ENCODE data around the gene KRTAP4-5. TPM values are rescaled to one million over a fixed set of nuclear protein-coding genes. Genes with fewer than 3 reads are reported as not detected.
"Not testable (repeated sequence)": the region's sequence is repeated elsewhere in the genome, so short reads cannot be mapped to it uniquely, and the experiment has no call there.

Gene KRTAP4-5
- total RNA-seq, 1 experiment from 2014 or later = not detected

DNA sequence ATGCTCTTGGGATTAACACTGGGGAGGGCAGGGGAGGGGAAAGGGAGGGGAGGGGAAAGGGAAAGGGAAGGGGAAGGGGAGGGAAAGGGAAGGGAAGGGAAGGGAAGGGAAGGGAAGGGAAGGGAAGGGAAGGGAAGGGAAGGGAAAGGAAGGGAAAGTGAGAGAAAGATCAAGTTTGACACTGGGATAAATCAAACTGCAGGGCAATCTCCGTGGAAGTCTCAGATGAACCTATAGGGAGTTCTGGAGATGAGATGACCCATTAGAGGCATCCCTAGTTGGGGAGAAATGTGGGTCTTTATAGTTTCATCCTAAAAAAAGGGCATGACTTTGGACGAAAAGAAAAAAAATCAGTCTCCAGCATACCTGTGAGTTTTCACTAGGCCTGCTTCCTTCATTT is 27.9 kb downstream of the KRTAP4-5 start:
- no peaks in the 10 kb centered on the region for H3K4me1 Mint-ChIP-seq (ENCODE audit: low read depth, unreplicated experiment)
- H3K27me3 ChIP-seq (replicated peaks; ENCODE audit: control insufficient read depth, insufficient read depth, low read length) = no peaks in the 10 kb centered on the region
- no peak overlapping the region for H3K4me3 ChIP-seq (ENCODE audit: low read depth, low read length)
- H3K4me1 ChIP-seq = no peaks in the 10 kb centered on the region
- no peak overlapping the region for H3K4me3 Mint-ChIP-seq (ENCODE audit: unreplicated experiment)
- H3K27me3 Mint-ChIP-seq (ENCODE audit: insufficient read depth, unreplicated experiment) = no peaks in the 10 kb centered on the region
- no TSS peak for BruUV-seq (replicated peaks)
- TF ChIP-seq, protein P1, sequence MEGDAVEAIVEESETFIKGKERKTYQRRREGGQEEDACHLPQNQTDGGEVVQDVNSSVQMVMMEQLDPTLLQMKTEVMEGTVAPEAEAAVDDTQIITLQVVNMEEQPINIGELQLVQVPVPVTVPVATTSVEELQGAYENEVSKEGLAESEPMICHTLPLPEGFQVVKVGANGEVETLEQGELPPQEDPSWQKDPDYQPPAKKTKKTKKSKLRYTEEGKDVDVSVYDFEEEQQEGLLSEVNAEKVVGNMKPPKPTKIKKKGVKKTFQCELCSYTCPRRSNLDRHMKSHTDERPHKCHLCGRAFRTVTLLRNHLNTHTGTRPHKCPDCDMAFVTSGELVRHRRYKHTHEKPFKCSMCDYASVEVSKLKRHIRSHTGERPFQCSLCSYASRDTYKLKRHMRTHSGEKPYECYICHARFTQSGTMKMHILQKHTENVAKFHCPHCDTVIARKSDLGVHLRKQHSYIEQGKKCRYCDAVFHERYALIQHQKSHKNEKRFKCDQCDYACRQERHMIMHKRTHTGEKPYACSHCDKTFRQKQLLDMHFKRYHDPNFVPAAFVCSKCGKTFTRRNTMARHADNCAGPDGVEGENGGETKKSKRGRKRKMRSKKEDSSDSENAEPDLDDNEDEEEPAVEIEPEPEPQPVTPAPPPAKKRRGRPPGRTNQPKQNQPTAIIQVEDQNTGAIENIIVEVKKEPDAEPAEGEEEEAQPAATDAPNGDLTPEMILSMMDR (IDR thresholded peaks at IDR 0.05; ENCODE audit: insufficient read depth in 1 of 2, low read depth in 1 of 2, low read length in 1 of 2, severe bottlenecking in 1 of 2, unreplicated experiment in 1 of 2) = no peak
- H3K9me3 ChIP-seq = no peaks in the 10 kb centered on the region
- H3K36me3 Mint-ChIP-seq (ENCODE audit: insufficient read depth, unreplicated experiment) = no peaks in the 10 kb centered on the region
- ChIA-PET POLR2A (no interaction called here), CTCF (no interaction called here)
- intact Hi-C loops (cut with micrococcal nuclease; ENCODE audit: unreplicated experiment) = no loop called here
- H3K9me3 Mint-ChIP-seq (ENCODE audit: unreplicated experiment) = no peaks in the 10 kb centered on the region
- no peak overlapping the region for H3K27ac Mint-ChIP-seq (ENCODE audit: unreplicated experiment)
- H3K36me3 ChIP-seq (ENCODE audit: control insufficient read depth, insufficient read depth, low read length) = no peaks in the 10 kb centered on the region
- no peak for DNase-seq

DNA sequence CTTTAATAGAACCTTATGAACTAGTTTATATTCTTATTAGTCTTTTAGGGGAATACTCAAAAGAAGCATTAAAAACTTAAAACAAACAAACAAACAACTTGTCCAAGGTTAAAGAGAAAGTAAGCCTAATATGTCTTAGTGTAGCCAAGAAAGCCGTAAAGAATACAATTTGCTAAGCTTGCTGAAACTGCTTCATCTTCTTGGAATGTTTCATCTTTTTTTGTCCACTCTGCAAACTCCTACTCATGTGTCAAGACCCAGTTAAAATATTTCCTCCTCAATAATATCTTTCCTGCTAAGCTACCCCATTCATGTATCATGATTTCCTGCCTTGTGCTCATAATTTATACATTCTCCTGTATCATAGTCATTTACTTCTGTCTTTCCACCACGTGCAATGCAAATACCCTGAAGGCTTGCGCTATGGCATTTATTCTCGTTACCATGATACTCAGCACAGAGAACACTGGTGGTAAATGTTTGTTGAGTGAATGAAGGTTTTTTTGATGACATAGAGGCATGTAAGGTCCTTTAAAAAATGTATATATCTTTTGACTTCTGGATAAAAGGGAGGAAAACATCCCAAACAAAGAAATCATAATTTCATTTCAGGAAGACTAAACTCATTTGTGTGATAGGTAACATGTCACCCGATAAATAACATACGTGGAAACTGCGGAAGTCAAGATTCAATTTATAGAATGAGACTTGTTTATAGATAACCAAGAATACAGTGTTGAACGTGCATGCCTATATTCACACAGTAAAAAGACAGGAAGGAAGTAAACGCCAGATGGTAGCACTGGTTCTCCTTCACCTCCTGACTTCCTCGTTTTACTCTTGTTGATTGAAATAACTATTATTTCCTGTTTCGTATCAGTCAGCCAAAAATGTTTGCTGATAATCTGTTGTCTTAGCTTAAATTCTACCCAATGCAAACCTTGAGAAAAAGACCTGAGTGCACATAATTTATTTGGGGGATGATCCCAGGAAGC is 29.6 kb downstream of the KRTAP4-5 start:
- H3K27me3 Mint-ChIP-seq (ENCODE audit: insufficient read depth, unreplicated experiment); POLR2A ChIA-PET; intact Hi-C loops (cut with micrococcal nuclease; ENCODE audit: unreplicated experiment); H3K27ac Mint-ChIP-seq (ENCODE audit: unreplicated experiment); H3K4me1 Mint-ChIP-seq (ENCODE audit: low read depth, unreplicated experiment); H3K4me1 ChIP-seq; H3K36me3 Mint-ChIP-seq (ENCODE audit: insufficient read depth, unreplicated experiment); H3K4me3 ChIP-seq (ENCODE audit: low read depth, low read length); CTCF ChIA-PET; H3K27me3 ChIP-seq (replicated peaks; ENCODE audit: control insufficient read depth, insufficient read depth, low read length); H3K9me3 ChIP-seq; H3K4me3 Mint-ChIP-seq (ENCODE audit: unreplicated experiment); H3K36me3 ChIP-seq (ENCODE audit: control insufficient read depth, insufficient read depth, low read length); BruUV-seq (replicated peaks); DNase-seq; H3K9me3 Mint-ChIP-seq (ENCODE audit: unreplicated experiment): not testable (repeated sequence)

DNA sequence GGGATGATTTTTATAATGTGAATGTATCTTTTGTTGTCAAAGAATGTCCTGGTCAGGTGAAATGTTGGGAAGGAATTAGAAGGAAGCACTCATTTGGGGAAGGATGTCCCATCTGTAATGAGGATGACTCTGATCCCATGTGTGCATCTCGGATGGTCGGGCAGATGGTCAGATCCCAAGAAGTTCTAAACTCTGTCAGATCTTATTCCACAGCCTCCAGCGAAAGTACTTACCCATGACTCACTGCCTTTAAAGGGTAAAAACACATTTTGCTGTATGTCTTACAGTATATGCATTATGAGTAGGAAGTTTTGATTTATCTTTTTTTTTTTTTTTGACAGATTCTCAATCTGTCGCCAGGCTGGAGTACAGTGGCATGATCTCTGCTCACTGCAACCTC is 30.9 kb downstream of the KRTAP4-5 start:
- Histone ChIP-seq H3K4me1 (no peaks in the 10 kb centered on the region), H3K9me3 (no peaks in the 10 kb centered on the region), H3K36me3 (ENCODE audit: control insufficient read depth, insufficient read depth, low read length) (no peaks in the 10 kb centered on the region), H3K4me3 (ENCODE audit: low read depth, low read length) (no peak overlapping the region), H3K27me3 (replicated peaks; ENCODE audit: control insufficient read depth, insufficient read depth, low read length) (no peaks in the 10 kb centered on the region)
- intact Hi-C loops (cut with micrococcal nuclease; ENCODE audit: unreplicated experiment) = no loop called here
- Mint-ChIP-seq H3K36me3 (ENCODE audit: insufficient read depth, unreplicated experiment) (no peaks in the 10 kb centered on the region), H3K9me3 (ENCODE audit: unreplicated experiment) (no peaks in the 10 kb centered on the region), H3K4me3 (ENCODE audit: unreplicated experiment) (no peak overlapping the region), H3K4me1 (ENCODE audit: low read depth, unreplicated experiment) (no peaks in the 10 kb centered on the region), H3K27me3 (ENCODE audit: insufficient read depth, unreplicated experiment) (no peaks in the 10 kb centered on the region), H3K27ac (ENCODE audit: unreplicated experiment) (no peak overlapping the region)
- no TSS peak for BruUV-seq (replicated peaks)
- TF ChIP-seq, protein P1 (IDR thresholded peaks at IDR 0.05; ENCODE audit: insufficient read depth in 1 of 2, low read depth in 1 of 2, low read length in 1 of 2, severe bottlenecking in 1 of 2, unreplicated experiment in 1 of 2) = no peak
- no peak for DNase-seq
- POLR2A ChIA-PET = no interaction called here
- CTCF ChIA-PET = no interaction called here

DNA sequence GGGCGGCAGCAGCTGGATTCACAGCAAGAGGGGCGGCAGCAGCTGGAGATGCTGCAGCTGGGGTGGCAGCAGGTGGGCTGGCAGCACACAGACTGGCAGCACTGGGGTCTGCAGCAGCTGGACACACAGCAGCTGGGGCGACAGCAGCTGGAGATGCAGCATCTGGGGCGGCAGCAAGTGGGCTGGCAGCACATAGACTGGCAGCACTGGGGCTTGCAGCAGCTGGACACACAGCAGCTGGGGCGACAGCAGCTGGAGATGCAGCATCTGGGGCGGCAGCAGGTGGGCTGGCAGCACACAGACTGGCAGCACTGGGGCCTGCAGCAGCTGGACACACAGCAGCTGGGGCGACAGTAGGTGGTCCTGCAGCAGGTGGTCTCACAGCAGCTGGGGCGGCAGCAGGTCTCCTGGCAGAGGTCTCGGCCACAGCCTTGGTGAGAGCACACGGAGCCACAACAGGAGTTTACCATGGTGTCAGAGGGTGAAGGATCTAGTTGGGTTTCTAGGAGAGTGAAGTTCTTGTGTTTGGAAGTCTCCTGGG is 31.7 kb downstream of the KRTAP4-5 start, which contains the start of gene KRTAP4-11:
TSS of gene KRTAP4-11 (minus strand) at position 528 of the 541 bp plus-strand sequence. CDS start at position 470, 58 bp downstream.
- H3K27me3 ChIP-seq (replicated peaks; ENCODE audit: control insufficient read depth, insufficient read depth, low read length); H3K9me3 Mint-ChIP-seq (ENCODE audit: unreplicated experiment); H3K4me1 Mint-ChIP-seq (ENCODE audit: low read depth, unreplicated experiment); POLR2A ChIA-PET; BruUV-seq (replicated peaks); H3K36me3 ChIP-seq (ENCODE audit: control insufficient read depth, insufficient read depth, low read length); H3K36me3 Mint-ChIP-seq (ENCODE audit: insufficient read depth, unreplicated experiment); H3K9me3 ChIP-seq; H3K4me1 ChIP-seq; H3K4me3 ChIP-seq (ENCODE audit: low read depth, low read length); DNase-seq; CTCF ChIA-PET; H3K4me3 Mint-ChIP-seq (ENCODE audit: unreplicated experiment); H3K27me3 Mint-ChIP-seq (ENCODE audit: insufficient read depth, unreplicated experiment); H3K27ac Mint-ChIP-seq (ENCODE audit: unreplicated experiment); intact Hi-C loops (cut with micrococcal nuclease; ENCODE audit: unreplicated experiment): not testable (repeated sequence)
